Measurements from ENCODE around the gene NLRC3. TPM values are rescaled to one million over a fixed set of nuclear protein-coding genes. Genes with fewer than 3 reads are reported as not detected.

The NLRC3 gene
- total and polyA plus RNA-seq, 3 donors from 2014 or later = 0.76 to 3.0 (median 1.9) TPM

DNA sequence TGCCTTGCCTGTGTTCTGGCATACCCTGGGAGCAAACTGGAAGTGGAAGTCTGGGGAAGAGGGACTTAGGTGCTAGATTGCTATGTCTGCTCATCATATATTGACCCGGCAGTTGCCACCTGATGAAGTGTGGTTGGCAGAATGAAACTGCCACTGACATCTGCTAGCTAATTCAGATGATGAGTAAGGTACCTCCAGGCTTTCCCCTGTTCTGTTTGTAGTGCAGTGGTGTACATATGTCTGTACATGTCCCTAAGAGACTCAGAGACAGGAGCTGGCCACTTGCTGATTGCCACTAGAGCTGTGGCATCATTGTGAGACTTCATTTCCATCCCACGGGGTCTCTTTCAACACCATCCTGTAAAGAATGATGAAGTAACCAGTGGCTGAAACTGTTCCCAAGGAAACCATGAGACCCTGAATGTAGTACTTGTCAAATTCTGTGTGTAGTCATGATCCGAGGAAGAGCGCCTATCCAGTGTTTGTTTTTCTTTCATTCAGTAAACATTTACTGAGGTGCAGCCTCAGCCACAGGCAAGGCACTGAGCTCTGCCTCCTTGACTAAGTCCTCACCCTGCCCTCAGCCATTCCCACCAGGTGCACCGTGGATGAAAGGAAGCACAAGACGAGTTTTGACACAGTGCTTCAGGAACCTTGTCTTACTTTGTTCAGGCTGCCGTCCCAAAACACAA lies 63.2 kb downstream of the NLRC3 start:
- intact Hi-C loops (cut with DNase I; ENCODE audit: low total_unique reads) = no loop called here
- no peaks in the 10 kb centered on the region for H3K4me1 ChIP-seq
- H3K27me3 ChIP-seq = no peaks in the 10 kb centered on the region
- no peaks in the 10 kb centered on the region for H3K9me3 ChIP-seq
- H3K27ac ChIP-seq = no peak overlapping the region
- no peak for DNase-seq
- H3K4me3 ChIP-seq = no peak overlapping the region
- H3K36me3 ChIP-seq (ENCODE audit: low read depth, missing control alignments) = peaks cover 5% of the 10 kb centered on the region
- TF ChIP-seq, protein P1, sequence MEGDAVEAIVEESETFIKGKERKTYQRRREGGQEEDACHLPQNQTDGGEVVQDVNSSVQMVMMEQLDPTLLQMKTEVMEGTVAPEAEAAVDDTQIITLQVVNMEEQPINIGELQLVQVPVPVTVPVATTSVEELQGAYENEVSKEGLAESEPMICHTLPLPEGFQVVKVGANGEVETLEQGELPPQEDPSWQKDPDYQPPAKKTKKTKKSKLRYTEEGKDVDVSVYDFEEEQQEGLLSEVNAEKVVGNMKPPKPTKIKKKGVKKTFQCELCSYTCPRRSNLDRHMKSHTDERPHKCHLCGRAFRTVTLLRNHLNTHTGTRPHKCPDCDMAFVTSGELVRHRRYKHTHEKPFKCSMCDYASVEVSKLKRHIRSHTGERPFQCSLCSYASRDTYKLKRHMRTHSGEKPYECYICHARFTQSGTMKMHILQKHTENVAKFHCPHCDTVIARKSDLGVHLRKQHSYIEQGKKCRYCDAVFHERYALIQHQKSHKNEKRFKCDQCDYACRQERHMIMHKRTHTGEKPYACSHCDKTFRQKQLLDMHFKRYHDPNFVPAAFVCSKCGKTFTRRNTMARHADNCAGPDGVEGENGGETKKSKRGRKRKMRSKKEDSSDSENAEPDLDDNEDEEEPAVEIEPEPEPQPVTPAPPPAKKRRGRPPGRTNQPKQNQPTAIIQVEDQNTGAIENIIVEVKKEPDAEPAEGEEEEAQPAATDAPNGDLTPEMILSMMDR (IDR thresholded peaks at IDR 0.05) = no peak
- no peak for TF ChIP-seq POLR2A (IDR thresholded peaks at IDR 0.05)
- WGBS, 2 donors = 93% methylated on average over 7 of the region's 7 CpGs

DNA sequence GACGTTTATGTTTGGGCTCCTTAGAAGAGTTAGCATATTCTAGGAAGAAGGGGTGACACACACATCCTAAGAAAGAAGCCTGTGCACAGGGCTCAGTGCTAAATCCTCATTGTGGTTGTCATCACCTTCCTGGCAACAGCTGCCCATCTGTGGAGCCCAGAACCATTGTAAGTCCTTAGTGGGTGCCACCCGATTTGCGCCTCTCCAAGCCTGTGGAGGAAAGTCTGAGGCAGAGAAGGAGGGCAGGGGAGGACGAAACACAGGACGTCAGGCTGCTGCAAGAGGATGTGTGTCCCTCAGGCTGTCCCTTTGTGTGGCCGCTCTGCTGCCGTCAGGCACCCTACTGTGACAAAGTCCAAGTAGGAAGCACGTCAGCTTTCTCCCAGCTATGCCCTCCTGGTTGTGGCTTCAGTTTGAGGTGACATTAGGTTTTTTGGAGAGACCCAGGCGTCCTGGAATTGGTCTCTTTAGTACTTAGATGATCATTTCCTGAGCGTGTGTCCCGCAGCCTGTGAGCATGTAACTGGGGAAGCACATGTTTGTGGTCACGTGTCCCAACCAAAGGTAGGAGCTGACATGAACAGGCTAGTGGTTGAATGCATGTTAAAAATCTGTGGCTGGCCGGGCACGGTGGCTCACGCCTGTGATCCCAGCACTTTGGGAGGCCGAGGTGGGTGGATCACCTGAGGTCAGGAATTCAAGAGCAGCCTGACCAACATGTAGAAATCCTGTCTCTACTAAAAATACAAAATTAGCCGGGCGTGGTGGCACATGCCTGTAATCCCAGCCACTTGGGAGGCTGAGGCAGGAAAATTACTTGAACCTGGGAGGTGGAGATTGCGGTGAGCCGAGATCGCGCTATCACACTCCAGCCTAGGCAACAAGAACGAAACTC lies 65.7 kb downstream of the NLRC3 start:
- 93 to 96% methylated on average over 23 of the region's 23 CpGs for WGBS, 2 donors
- DNase-seq = no peak
- TF ChIP-seq POLR2A (IDR thresholded peaks at IDR 0.05) = no peak
- TF ChIP-seq, protein P1 (IDR thresholded peaks at IDR 0.05) = no peak
- H3K9me3 ChIP-seq = no peaks in the 10 kb centered on the region
- no peak overlapping the region for H3K27ac ChIP-seq
- H3K4me3 ChIP-seq = no peak overlapping the region
- intact Hi-C loops (cut with DNase I; ENCODE audit: low total_unique reads) = no loop called here
- peaks cover 5% of the 10 kb centered on the region for H3K36me3 ChIP-seq (ENCODE audit: low read depth, missing control alignments)
- H3K4me1 ChIP-seq = no peaks in the 10 kb centered on the region
- no peaks in the 10 kb centered on the region for H3K27me3 ChIP-seq

DNA sequence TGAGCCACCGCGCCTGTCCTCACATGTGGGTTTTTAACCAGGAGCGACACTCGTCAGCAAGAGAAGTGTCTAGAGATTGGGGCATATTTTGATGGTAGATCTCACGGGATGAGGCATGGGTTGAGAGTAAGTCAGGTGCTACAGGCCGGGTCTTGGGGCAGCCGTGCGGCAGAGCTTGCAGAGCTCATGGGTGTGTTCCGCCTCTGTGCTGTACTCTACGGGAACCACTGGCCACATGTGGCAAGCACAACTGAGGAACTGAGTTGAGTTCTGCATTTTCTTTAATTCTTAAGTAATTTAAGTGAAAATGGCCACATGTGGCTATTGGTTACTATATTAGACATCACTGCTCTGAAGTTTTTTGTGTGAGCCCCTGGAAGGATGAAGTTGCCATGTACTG lies 66.8 kb downstream of the NLRC3 start:
- DNase-seq = no peak
- Histone ChIP-seq H3K36me3 (ENCODE audit: low read depth, missing control alignments) (peaks cover 5% of the 10 kb centered on the region), H3K27me3 (no peaks in the 10 kb centered on the region), H3K9me3 (no peaks in the 10 kb centered on the region), H3K4me1 (no peaks in the 10 kb centered on the region), H3K4me3 (no peak overlapping the region), H3K27ac (no peak overlapping the region)
- no peak for TF ChIP-seq POLR2A (IDR thresholded peaks at IDR 0.05)
- TF ChIP-seq, protein P1 (IDR thresholded peaks at IDR 0.05) = no peak
- intact Hi-C loops (cut with DNase I; ENCODE audit: low total_unique reads) = no loop called here
- 98 to 99% methylated on average over 10 of the region's 10 CpGs for WGBS, 2 donors

DNA sequence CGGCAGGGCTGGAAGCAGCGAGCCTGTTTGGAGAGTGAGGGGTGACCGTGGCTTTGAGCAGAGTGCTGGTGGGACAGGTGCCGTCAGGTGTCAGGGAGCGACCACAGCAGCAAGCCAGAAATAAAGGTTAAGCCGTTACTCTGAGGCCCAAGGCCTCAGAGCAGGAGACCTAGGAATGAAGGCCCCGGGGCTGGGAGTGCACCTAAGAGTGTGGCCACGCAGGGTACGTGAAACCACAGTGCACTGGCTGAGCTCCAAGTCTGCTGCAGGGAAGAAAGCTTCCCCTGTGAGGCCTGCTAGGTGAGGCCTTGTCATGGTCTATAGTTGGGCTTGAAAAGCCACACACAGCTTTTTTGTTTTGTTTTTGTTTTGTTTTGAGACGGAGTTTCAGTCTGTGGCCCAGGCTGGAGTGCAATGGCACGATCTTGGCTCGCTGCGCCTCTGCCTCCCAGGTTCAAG lies 67.7 kb downstream of the NLRC3 start:
- Histone ChIP-seq H3K27ac (no peak overlapping the region), H3K4me1 (no peaks in the 10 kb centered on the region), H3K36me3 (ENCODE audit: low read depth, missing control alignments) (peaks cover 5% of the 10 kb centered on the region), H3K27me3 (no peaks in the 10 kb centered on the region), H3K9me3 (no peaks in the 10 kb centered on the region), H3K4me3 (no peak overlapping the region)
- 89 to 91% methylated on average over 13 of the region's 13 CpGs for WGBS, 2 donors
- DNase-seq = no peak
- no peak for TF ChIP-seq POLR2A (IDR thresholded peaks at IDR 0.05)
- TF ChIP-seq, protein P1 (IDR thresholded peaks at IDR 0.05) = no peak
- intact Hi-C loops (cut with DNase I; ENCODE audit: low total_unique reads) = no loop called here

Data from testis (tissue), 3 donors.